HG02571 (cell line): ENCODE results near the gene STARD8.

Experiments used
- ATAC-seq: cut with Tn5 transposase; IDR thresholded peaks from one replicate; pipeline ENCODE4 v1.9.1; 2021; ENCODE audit warnings: mild to moderate bottlenecking, moderate library complexity; ENCODE audit not compliant: unreplicated experiment

STARD8 gene

GRCh38 chrX:68691921-68692320, 44.5 kb downstream of the STARD8 start:
- ATAC-seq, result no peak

- no peak for ATAC-seq
Measured at GRCh38 chrX:68692651-68693050, 45.2 kb downstream of the STARD8 start.

GRCh38 chrX:68693481-68694434, 46.3 kb downstream of the STARD8 start:
- ATAC-seq, result no peak

- no peak for ATAC-seq
Measured at GRCh38 chrX:68694435-68695205, 47.2 kb downstream of the STARD8 start.

GRCh38 chrX:68695206-68695845, 47.9 kb downstream of the STARD8 start:
- ATAC-seq, result no peak

GRCh38 chrX:68696267-68696990, 49.0 kb downstream of the STARD8 start:
- ATAC-seq, result no peak

GRCh38 chrX:68697036-68697435, 49.6 kb downstream of the STARD8 start:
- no peak for ATAC-seq

GRCh38 chrX:68697465-68698125, 50.1 kb downstream of the STARD8 start:
- no peak for ATAC-seq

- no peak for ATAC-seq
Measured at GRCh38 chrX:68698942-68699341, 51.5 kb downstream of the STARD8 start.

- ATAC-seq, result no peak
Measured at GRCh38 chrX:68699960-68700746, 52.7 kb downstream of the STARD8 start.

- ATAC-seq, result no peak
Measured at GRCh38 chrX:68703369-68703768, 55.9 kb downstream of the STARD8 start.

- ATAC-seq, result no peak
Measured at GRCh38 chrX:68703846-68704245, 56.4 kb downstream of the STARD8 start.

GRCh38 chrX:68705986-68706385, 58.5 kb downstream of the STARD8 start:
- no peak for ATAC-seq

GRCh38 chrX:68708503-68709290, 61.2 kb downstream of the STARD8 start:
- ATAC-seq, result no peak

GRCh38 chrX:68710870-68711576, 63.6 kb downstream of the STARD8 start:
- ATAC-seq, result no peak

- ATAC-seq, result no peak
Measured at GRCh38 chrX:68711845-68712244, 64.4 kb downstream of the STARD8 start.

- ATAC-seq, result no peak
Measured at GRCh38 chrX:68714856-68715255, 67.4 kb downstream of the STARD8 start.

- ATAC-seq, result no peak
Measured at GRCh38 chrX:68717196-68717595, 69.7 kb downstream of the STARD8 start.
